Lower leg skin (tissue), 3 donors: ENCODE results near the gene OTOGL.

Experiments used
- CTCF ChIP-seq, 3 donors: fragments of 450-650 bp; IDR thresholded peaks; one replicate each; pipeline ENCODE4 v1.5.1; 2016; ENCODE audit warnings: antibody characterized with exemption in 3 of 3, mild to moderate bottlenecking in 3 of 3, moderate library complexity in 2 of 3
- POLR2A ChIP-seq, 2 donors: fragments of 450-650 bp; IDR thresholded peaks; one replicate each; pipeline ENCODE4 v1.6.1; 2016 to 2017; ENCODE audit warnings: antibody characterized with exemption in 2 of 2, mild to moderate bottlenecking in 1 of 2, moderate library complexity in 1 of 2

- TF ChIP-seq CTCF (IDR thresholded peaks at IDR 0.05) (no peak), POLR2A (IDR thresholded peaks at IDR 0.05) (no peak)
Measured at GRCh38 chr12:80411787-80412186, 312.4 kb downstream of the OTOGL start.
